Adrenal gland (tissue), 12 donors: ENCODE results near the gene KCP. TPM values are rescaled to one million over a fixed set of nuclear protein-coding genes. Genes with fewer than 3 reads are reported as not detected.

Source experiments
- DNase-seq, 7 donors: peaks; one replicate each; pipeline ENCODE4 v3.0.0-alpha.2; 2019 to 2020
- H3K27ac ChIP-seq, 5 donors: fragments of 200-600 bp; sonication (generic) in 4 of 5; 1 replicate in 3 of 5; 2 replicates in 2 of 5; pipeline versions ENCODE4 v1.5.1 to v1.8.0; 2016 to 2020; ENCODE audit warnings: mild to moderate bottlenecking in 1 of 5
- H3K27me3 ChIP-seq: fragments of 200-600 bp; 2 replicates; pipeline ENCODE4 v1.8.0; 2021
- H3K36me3 ChIP-seq, 2 donors: fragments of 200-600 bp; replicated peaks in 1 of 2; 1 replicate in 1 of 2; 2 replicates in 1 of 2; pipeline versions ENCODE4 v1.5.1 to v1.8.0; 2018 to 2022
- H3K4me1 ChIP-seq, 2 donors: fragments of 200-600 bp; replicated peaks in 1 of 2; 1 replicate in 1 of 2; 2 replicates in 1 of 2; pipeline versions ENCODE4 v1.5.1 to v1.8.0; 2018 to 2021
- H3K4me3 ChIP-seq, 4 donors: fragments of 200-600 bp; sonication (generic) in 3 of 4; one replicate each; pipeline ENCODE4 v1.5.1; 2016 to 2018
- H3K9me3 ChIP-seq, 3 donors: fragments of 200-600 bp; sonication (generic) in 1 of 3; replicated peaks in 1 of 3; 1 replicate in 2 of 3; 2 replicates in 1 of 3; pipeline versions ENCODE4 v1.5.1 to v1.8.0; 2016 to 2021
- CTCF ChIP-seq, 6 experiments: fragments of 450-650 bp in 4 of 6; fragments of 200-600 bp in 2 of 6; sonication (generic) in 1 of 6; IDR thresholded peaks; 1 replicate in 5 of 6; 2 replicates in 1 of 6; pipeline versions ENCODE4 v1.5.1 to v1.8.0; 2016 to 2021; ENCODE audit warnings: antibody characterized with exemption in 6 of 6, mild to moderate bottlenecking in 2 of 6, moderate library complexity in 1 of 6
- POLR2A ChIP-seq, 2 donors: fragments of 450-650 bp; IDR thresholded peaks; one replicate each; pipeline ENCODE4 v1.6.1; 2017; ENCODE audit warnings: antibody characterized with exemption in 2 of 2, mild to moderate bottlenecking in 2 of 2, moderate library complexity in 1 of 2
- WGBS, 4 donors: extraction: QIAGEN DNeasy Blood & Tissue Kit in 2 of 4; methylation state at CpG; one replicate each; pipeline versions ENCODE4 v1.1.5 to v1.1.7; 2013 to 2017; 5-methylcytosine and 5-hydroxymethylcytosine counted together
- intact Hi-C, 2 donors: fragments of 100-400 bp; cut with DNase I; formaldehyde crosslinking; loops; one replicate each; pipeline versions ENCODE4 v1.14.1 to v1.15.0; 2022 to 2023
- polyA plus RNA-seq, 3 donors: library from polyadenylated mRNA; stranded (reverse); fragments of 200-250 nt in 2 of 3; fragments of 350-450 nt in 1 of 3; fragmentation: Illumina TruSeq in 1 of 3; extraction: RNeasy Lipid Tissue Mini Kit (QIAGEN cat#74804) in 1 of 3; gene quantifications; one replicate each; pipeline ENCODE4 v1.2.3, GENCODE V29; 2013 to 2014
- total RNA-seq, 9 donors: library from RNA; depleted of rRNA in 4 of 9; stranded (reverse); fragments of >200 nt in 4 of 9; fragments of 120-200 nt in 1 of 9; fragmentation: NEBNext Ultra II Directional in 1 of 9; extraction: Animal tissue kit (Norgen Biotek cat#: 25700) in 1 of 9; gene quantifications; one replicate each; pipeline versions ENCODE4 v1.1.0 to v1.2.4, GENCODE V29; 2013 to 2023
- donor health status: healthy with polysubstance abuse.
- donor health status: Bipolar disorder and iron deficiency.
- donor health status: DM: yes; HTN: yes; CAD: no.
- donor health status: DM: no; HTN: no; CAD: no.
- donor health status: DM: no; HTN: no; CAD: no.
- donor health status: DM: yes; HTN: yes; CAD: no.

KCP gene
- total and polyA plus RNA-seq, 12 donors = 0.11 to 8.0 (median 0.37) TPM; not detected in 3

GRCh38 chr7:128831178-128831993 is 79.1 kb downstream of the KCP start:
- no peak for TF ChIP-seq POLR2A (IDR thresholded peaks at IDR 0.05)
- TF ChIP-seq CTCF (IDR thresholded peaks at IDR 0.05) = no peak
- Histone ChIP-seq H3K27ac (no peak overlapping the region), H3K4me3 (peak overlapping the region in 1 of 4 donors; percentile 25), H3K36me3 (no peaks in the 10 kb centered on the region), H3K4me1 (peaks cover 6 to 12% of the 10 kb centered on the region in 2 donors), H3K27me3 (peaks cover 22% of the 10 kb centered on the region), H3K9me3 (no peaks in the 10 kb centered on the region)
- 21 to 41% (median 34%) methylated on average over 9 to 33 of the region's 33 CpGs for WGBS, 4 donors
- no peak for DNase-seq
- intact Hi-C loops = no loop called here

GRCh38 chr7:128830231-128831177 is 80.0 kb downstream of the KCP start, which contains the start of gene FLNC:
FLNC (plus strand) TSS chr7:128830406; CDS start chr7:128830638, 232 bp downstream.
- peaks cover 6 to 12% of the 10 kb centered on the region in 2 donors for H3K4me1 ChIP-seq
- 0 to 6% (median 5%) methylated on average over 16 to 108 of the region's 109 CpGs; no CpG with 5 or more reads in 1 of the 4 donors for WGBS, 4 donors
- H3K4me3 ChIP-seq = peak within 1 kb of the TSS in 1 of 4 donors; percentile 52
- TF ChIP-seq CTCF (IDR thresholded peaks at IDR 0.05) (no peak), POLR2A (IDR thresholded peaks at IDR 0.05) (no peak)
- H3K9me3 ChIP-seq = no peaks in the 10 kb centered on the region
- intact Hi-C loops = no loop called here
- DNase-seq = peak in 6 of 7 donors; percentile 32 to 54 (median 44)
- peaks cover 22% of the 10 kb centered on the region for H3K27me3 ChIP-seq
- H3K27ac ChIP-seq = no peak within 1 kb of the TSS
- H3K36me3 ChIP-seq = no peaks in the 10 kb centered on the region

- no peaks in the 10 kb centered on the region for H3K9me3 ChIP-seq
- WGBS, 4 donors = 18 to 35% (median 28%) methylated on average over 6 to 13 of the region's 13 CpGs
- peak in 1 of 7 donors; percentile 28 for DNase-seq
Observed at GRCh38 chr7:128829391-128830166, 80.9 kb downstream of the KCP start.

More at GRCh38 chr7:128829391-128830166, 80.9 kb downstream of the KCP start:
- Histone ChIP-seq H3K4me3 (peak overlapping the region in 1 of 4 donors; percentile 52), H3K4me1 (peaks cover 6 to 12% of the 10 kb centered on the region in 2 donors), H3K27me3 (peaks cover 22% of the 10 kb centered on the region), H3K36me3 (no peaks in the 10 kb centered on the region), H3K27ac (no peak overlapping the region)
- TF ChIP-seq POLR2A (IDR thresholded peaks at IDR 0.05) (no peak), CTCF (IDR thresholded peaks at IDR 0.05) (no peak)
- intact Hi-C loops = no loop called here
